Kidney (tissue), 14 donors: ENCODE data around the gene FXYD4. TPM values are rescaled to one million over a fixed set of nuclear protein-coding genes. Genes with fewer than 3 reads are reported as not detected.

ENCODE experiments used
- DNase-seq, 5 donors: peaks; one replicate each; pipeline ENCODE4 v3.0.0-alpha.2; 2013 to 2020
- FAIRE-seq: peaks from 2 replicates; lab custom pipeline; 2012; peaks lifted over from hg19 to GRCh38; lab: Jason Lieb, UNC
- H3K27ac ChIP-seq, 2 donors: one replicate each; pipeline ENCODE4 v1.7.0; 2013; ENCODE audit warnings: low read depth in 2 of 2, low read length in 2 of 2, inconsistent platforms in 1 of 2
- H3K27me3 ChIP-seq: one replicate; pipeline ENCODE4 v1.7.1; 2013; ENCODE audit warnings: low read length, inconsistent platforms; ENCODE audit not compliant: control insufficient read depth, insufficient read depth
- H3K36me3 ChIP-seq, 3 donors: one replicate each; pipeline versions ENCODE4 v1.7.0 to v1.7.1; 2013; ENCODE audit warnings: low read length in 3 of 3, control low read depth in 1 of 3, inconsistent platforms in 1 of 3; ENCODE audit not compliant: insufficient read depth in 3 of 3, control insufficient read depth in 2 of 3
- H3K4me1 ChIP-seq, 3 donors: one replicate each; pipeline versions ENCODE4 v1.7.0 to v1.7.1; 2013; ENCODE audit warnings: low read length in 3 of 3, inconsistent platforms in 1 of 3, low read depth in 1 of 3; ENCODE audit not compliant: control insufficient read depth in 2 of 3, insufficient read depth in 2 of 3
- H3K4me3 ChIP-seq, 3 donors: one replicate each; pipeline versions ENCODE4 v1.7.0 to v1.8.1; 2013; ENCODE audit warnings: low read length in 3 of 3, control low read depth in 1 of 3, inconsistent platforms in 1 of 3
- H3K9ac ChIP-seq, 3 donors: one replicate each; pipeline versions ENCODE4 v1.7.0 to v1.7.1; 2013; ENCODE audit warnings: low read length in 3 of 3, control low read depth in 1 of 3, inconsistent platforms in 1 of 3
- H3K9me3 ChIP-seq, 3 donors: one replicate each; pipeline versions ENCODE4 v1.7.0 to v1.7.1; 2013; ENCODE audit warnings: low read length in 3 of 3, control low read depth in 1 of 3, inconsistent platforms in 1 of 3; ENCODE audit not compliant: control insufficient read depth in 2 of 3, insufficient read depth in 1 of 3
- intact Hi-C: fragments of 100-400 bp; cut with DNase I; formaldehyde crosslinking; loops from one replicate; pipeline ENCODE4 v1.11.1; 2022
- polyA plus RNA-seq: library from polyadenylated mRNA; stranded (reverse); fragments of 350-450 nt; fragmentation: Illumina TruSeq; extraction: RNeasy Lipid Tissue Mini Kit (QIAGEN cat#74804); gene quantifications from one replicate; pipeline ENCODE4 v1.2.3, GENCODE V29; 2014; ENCODE audit warnings: low read depth, low replicate concordance; ENCODE audit not compliant: insufficient read depth
- total RNA-seq: library from RNA; stranded (reverse); fragmentation: NEBNext Ultra II Directional; extraction: Animal tissue kit (Norgen Biotek cat#: 25700); gene quantifications from one replicate; pipeline ENCODE4 v1.2.1, GENCODE V29; 2021
- TF ChIP-seq, protein P1 (sequence below): IDR thresholded peaks from 3 replicates; pipeline ENCODE4 v1.5.1; 2012; ENCODE audit warnings: mild to moderate bottlenecking, moderate library complexity, borderline replicate concordance; ENCODE audit not compliant: insufficient read depth; ENCODE audit errors: extremely low read depth
- donor health status: control.
- donor health status: control.
- donor health status: control.
- donor health status: control.
- donor health status: control.
- donor health status: DM: yes; HTN: yes; CAD: no.
- donor health status: Normal renal cell carcinoma (clear cell type).

The FXYD4 gene
- total and polyA plus RNA-seq, 2 donors from 2014 or later: 109 to 392 TPM

DNA sequence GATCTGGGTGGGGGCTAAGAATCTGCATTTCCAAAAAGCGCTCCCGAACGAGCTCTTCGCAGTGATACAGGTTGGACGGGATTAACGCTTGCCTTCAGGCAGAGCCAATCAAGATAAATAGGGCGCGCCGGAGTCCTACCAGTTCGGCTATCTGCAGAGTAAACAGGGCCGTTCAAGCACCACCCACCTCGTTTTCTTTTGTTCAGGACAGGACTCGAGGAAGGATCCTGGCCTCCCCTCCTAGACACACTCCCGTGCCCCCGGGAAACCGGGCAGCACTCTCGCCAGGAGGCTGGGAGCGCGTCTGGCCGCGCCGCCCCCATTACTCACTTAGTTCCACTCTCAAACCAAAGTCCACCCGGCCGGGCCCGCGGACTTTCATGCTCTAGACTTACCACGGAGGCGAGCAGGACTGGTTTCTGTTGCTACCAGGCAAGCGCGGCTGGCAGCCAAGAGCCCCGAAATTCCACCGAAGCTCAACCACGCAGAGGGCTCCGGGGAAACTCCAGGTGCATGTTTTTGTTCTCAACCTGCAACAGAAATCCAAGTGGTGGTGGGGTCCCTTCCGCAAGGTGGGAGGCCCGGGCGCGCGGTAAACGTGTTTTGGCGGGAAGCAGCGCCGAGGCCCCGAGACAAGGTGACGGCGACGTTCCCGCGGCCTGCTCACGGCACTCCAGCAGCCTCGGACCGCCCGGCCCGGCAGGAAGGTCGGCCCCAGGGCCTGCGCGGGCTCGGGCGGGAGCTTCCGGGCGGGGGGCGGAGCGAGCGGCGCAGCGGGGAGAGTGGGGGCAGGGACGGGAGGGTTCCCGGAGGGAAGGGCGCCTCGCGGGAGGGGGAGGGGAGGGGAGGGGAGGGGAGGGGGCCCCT, 24.9 kb downstream of the FXYD4 start:
- FAIRE-seq: no peak
- peak overlapping the region; percentile 60 to 86 (median 82) for H3K4me3 ChIP-seq
- H3K9me3 ChIP-seq: no peaks in the 10 kb centered on the region
- intact Hi-C loops: no loop called here
- no peaks in the 10 kb centered on the region for H3K27me3 ChIP-seq
- TF ChIP-seq, protein P1, sequence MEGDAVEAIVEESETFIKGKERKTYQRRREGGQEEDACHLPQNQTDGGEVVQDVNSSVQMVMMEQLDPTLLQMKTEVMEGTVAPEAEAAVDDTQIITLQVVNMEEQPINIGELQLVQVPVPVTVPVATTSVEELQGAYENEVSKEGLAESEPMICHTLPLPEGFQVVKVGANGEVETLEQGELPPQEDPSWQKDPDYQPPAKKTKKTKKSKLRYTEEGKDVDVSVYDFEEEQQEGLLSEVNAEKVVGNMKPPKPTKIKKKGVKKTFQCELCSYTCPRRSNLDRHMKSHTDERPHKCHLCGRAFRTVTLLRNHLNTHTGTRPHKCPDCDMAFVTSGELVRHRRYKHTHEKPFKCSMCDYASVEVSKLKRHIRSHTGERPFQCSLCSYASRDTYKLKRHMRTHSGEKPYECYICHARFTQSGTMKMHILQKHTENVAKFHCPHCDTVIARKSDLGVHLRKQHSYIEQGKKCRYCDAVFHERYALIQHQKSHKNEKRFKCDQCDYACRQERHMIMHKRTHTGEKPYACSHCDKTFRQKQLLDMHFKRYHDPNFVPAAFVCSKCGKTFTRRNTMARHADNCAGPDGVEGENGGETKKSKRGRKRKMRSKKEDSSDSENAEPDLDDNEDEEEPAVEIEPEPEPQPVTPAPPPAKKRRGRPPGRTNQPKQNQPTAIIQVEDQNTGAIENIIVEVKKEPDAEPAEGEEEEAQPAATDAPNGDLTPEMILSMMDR: no peak
- H3K4me1 ChIP-seq: peaks cover 0 to 25% (median 13%) of the 10 kb centered on the region in 3 donors
- H3K27ac ChIP-seq: peak overlapping the region; percentile 97
- peak overlapping the region; percentile 36 to 41 (median 37) for H3K9ac ChIP-seq
- peak; percentile 86 to 95 (median 91) for DNase-seq
- peaks cover 4 to 28% (median 14%) of the 10 kb centered on the region in 3 donors for H3K36me3 ChIP-seq

DNA sequence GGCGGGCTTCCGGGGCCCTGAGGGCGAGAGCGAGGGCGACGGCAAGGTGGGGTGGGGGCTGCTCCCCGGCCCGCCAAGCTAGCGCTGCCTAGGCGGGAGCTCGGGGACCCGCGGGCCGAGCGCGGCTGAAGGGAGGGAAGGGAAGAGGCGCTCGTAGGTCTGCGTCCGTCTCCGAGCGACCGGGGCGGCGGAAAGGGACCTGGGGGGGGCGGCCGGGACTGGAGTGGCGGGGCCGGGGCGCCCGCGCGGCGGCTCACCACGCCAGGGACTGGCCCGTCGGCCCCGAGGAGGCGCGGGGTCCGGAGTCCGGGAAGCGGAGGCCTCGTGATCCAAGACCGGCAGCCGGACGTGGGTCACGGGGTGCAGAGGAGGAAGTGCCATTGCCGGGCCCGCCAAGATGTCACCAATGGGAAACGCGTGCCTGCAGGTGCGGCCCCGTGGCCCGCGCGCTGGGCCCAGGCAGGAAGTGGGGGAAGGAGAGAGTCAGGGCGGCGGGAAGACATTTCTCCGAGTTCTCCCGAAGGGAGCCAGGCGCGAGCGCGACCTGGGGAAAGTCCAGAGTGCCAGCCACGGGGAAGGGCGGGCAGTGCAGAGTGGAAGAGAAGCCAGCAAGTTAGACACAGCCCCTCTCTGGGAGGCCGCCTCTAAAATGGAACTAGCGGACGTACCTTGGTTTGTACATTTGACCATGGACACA, 25.6 kb downstream of the FXYD4 start:
- DNase-seq (peak; percentile 91 to 97 (median 93)), FAIRE-seq (no peak)
- peaks cover 0 to 30% (median 13%) of the 10 kb centered on the region in 3 donors for H3K4me1 ChIP-seq
- TF ChIP-seq, protein P1: no peak
- peak overlapping the region; percentile 97 for H3K27ac ChIP-seq
- peak overlapping the region; percentile 51 to 86 (median 67) for H3K4me3 ChIP-seq
- peaks cover 4 to 23% (median 7%) of the 10 kb centered on the region in 3 donors for H3K36me3 ChIP-seq
- peak overlapping the region; percentile 17 to 76 (median 25) for H3K9ac ChIP-seq
- intact Hi-C loops: no loop called here
- H3K9me3 ChIP-seq: no peaks in the 10 kb centered on the region
- no peaks in the 10 kb centered on the region for H3K27me3 ChIP-seq

DNA sequence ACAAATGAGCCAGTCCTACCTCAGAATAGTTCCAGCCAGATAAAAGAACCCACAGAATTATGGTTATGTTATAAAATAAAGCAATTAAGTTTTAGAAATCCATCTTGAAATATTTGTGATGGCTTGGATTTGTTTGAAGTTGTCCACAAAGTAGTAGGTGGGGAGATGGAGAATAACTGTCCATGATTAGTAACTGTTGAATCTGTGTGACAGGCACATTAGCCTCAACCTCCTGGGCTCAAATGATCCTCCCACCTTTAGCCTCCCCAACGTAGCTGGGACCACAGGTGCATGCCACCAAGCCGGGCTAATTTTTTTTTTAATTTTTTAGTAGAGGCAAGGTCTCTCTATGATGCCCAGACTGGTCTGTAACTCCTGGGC, 27.5 kb downstream of the FXYD4 start:
- no peak overlapping the region for H3K9ac ChIP-seq
- no peaks in the 10 kb centered on the region for H3K9me3 ChIP-seq
- H3K27ac ChIP-seq: no peak overlapping the region
- H3K4me1 ChIP-seq: peaks cover 0 to 28% (median 11%) of the 10 kb centered on the region in 3 donors
- DNase-seq (no peak), FAIRE-seq (no peak)
- TF ChIP-seq, protein P1: no peak
- intact Hi-C loops: no loop called here
- H3K36me3 ChIP-seq: peaks cover 0 to 12% (median 0%) of the 10 kb centered on the region in 3 donors
- H3K27me3 ChIP-seq: no peaks in the 10 kb centered on the region
- H3K4me3 ChIP-seq: no peak overlapping the region
